GM12873 (cell line): ENCODE results near the gene DCAF10.

Experiments
- CTCF ChIP-seq: IDR thresholded peaks from 2 replicates; pipeline ENCODE4 v1.5.1; 2012; ENCODE audit warnings: low read depth, mild to moderate bottlenecking, moderate library complexity, low read length, control low read depth; ENCODE audit not compliant: insufficient read depth; ENCODE audit errors: missing control alignments

The DCAF10 gene

GRCh38 chr9:37910271-37910670 lies 109.7 kb downstream of the DCAF10 start:
- no peak for TF ChIP-seq CTCF

GRCh38 chr9:37911271-37911681 lies 110.7 kb downstream of the DCAF10 start:
- no peak for TF ChIP-seq CTCF

- peak; percentile 98 for TF ChIP-seq CTCF
Observed at GRCh38 chr9:37913480-37914153, 113.0 kb downstream of the DCAF10 start.

GRCh38 chr9:37914154-37914551 lies 113.6 kb downstream of the DCAF10 start:
- TF ChIP-seq CTCF: no peak

- no peak for TF ChIP-seq CTCF
Observed at GRCh38 chr9:37914701-37915358, 114.2 kb downstream of the DCAF10 start.

- no peak for TF ChIP-seq CTCF
Observed at GRCh38 chr9:37915911-37916470, 115.4 kb downstream of the DCAF10 start.

- TF ChIP-seq CTCF: no peak
Observed at GRCh38 chr9:37916471-37917312, 116.1 kb downstream of the DCAF10 start.
